HEK293 (cell line): ENCODE data around the gene DNAH3.
"Not testable (repeated sequence)": the region's sequence is repeated elsewhere in the genome, so short reads cannot be mapped to it uniquely, and the experiment has no call there.

Source experiments
- CTCF ChIA-PET: fragments of 350-600 bp; formaldehyde crosslinking; extraction: SDS; loops from one replicate; lab custom pipeline; 2021; ENCODE audit warnings: antibody characterized with exemption; lab: Yijun Ruan, JAX
- POLR2A ChIA-PET: fragments of 300-600 bp; formaldehyde crosslinking; extraction: SDS; loops from one replicate; lab custom pipeline; 2020; ENCODE audit warnings: antibody characterized with exemption, inconsistent platforms; lab: Yijun Ruan, JAX
- H3K27ac ChIP-seq: fragments of 200-500 bp; sonication (Bioruptor generic); 2 replicates; pipeline ENCODE4 v1.5.1; 2014; ENCODE audit warnings: low read depth, low read length, control low read depth, inconsistent platforms; ENCODE audit errors: extremely low read depth
- H3K36me3 ChIP-seq, 2 experiments: fragments of 200-500 bp in 1 of 2; sonication (Bioruptor generic) in 1 of 2; 1 replicate in 1 of 2; 2 replicates in 1 of 2; pipeline ENCODE4 v1.5.1; 2014 to 2017; ENCODE audit warnings: inconsistent platforms in 2 of 2, low read length in 2 of 2; ENCODE audit not compliant: control insufficient read depth in 2 of 2, insufficient read depth in 1 of 2
- H3K4me1 ChIP-seq: fragments of 200-500 bp; sonication (Bioruptor generic); 2 replicates; pipeline ENCODE4 v1.5.1; 2014; ENCODE audit warnings: mild to moderate bottlenecking, low read length, inconsistent platforms; ENCODE audit not compliant: control insufficient read depth, insufficient read depth
- H3K4me3 ChIP-seq: 2 replicates; pipeline ENCODE4 v1.5.1; 2011; ENCODE audit warnings: low read depth, mild to moderate bottlenecking, control low read depth, low read length, moderate library complexity
- H3K9me3 ChIP-seq: fragments of 200-500 bp; sonication (Bioruptor generic); 2 replicates; pipeline ENCODE4 v1.5.1; 2014; ENCODE audit warnings: low read depth, low read length, inconsistent platforms; ENCODE audit not compliant: control insufficient read depth, insufficient read depth
- AEBP2 ChIP-seq: fragments of 450-650 bp; formaldehyde crosslinking; IDR thresholded peaks from 2 replicates; pipeline ENCODE4 v1.5.1; 2016; ENCODE audit warnings: missing biosample characterization, missing genetic modification characterization, borderline replicate concordance
- EGR2 ChIP-seq: fragments of 450-650 bp; formaldehyde crosslinking; IDR thresholded peaks from 2 replicates; pipeline ENCODE4 v1.5.1; 2016; ENCODE audit warnings: low read depth, missing biosample characterization, missing genetic modification characterization
- KLF9 ChIP-seq: fragments of 450-650 bp; formaldehyde crosslinking; IDR thresholded peaks from 2 replicates; pipeline ENCODE4 v1.5.1; 2016; ENCODE audit warnings: missing biosample characterization, missing genetic modification characterization, low read depth
- ZBTB17 ChIP-seq: fragments of 450-650 bp; formaldehyde crosslinking; IDR thresholded peaks from 2 replicates; pipeline ENCODE4 v1.5.1; 2016; ENCODE audit warnings: missing biosample characterization, missing genetic modification characterization
- ZBTB44 ChIP-seq: fragments of 450-650 bp; IDR thresholded peaks from 2 replicates; pipeline ENCODE4 v1.5.1; 2018; ENCODE audit warnings: missing biosample characterization, mild to moderate bottlenecking, missing genetic modification characterization
- ZBTB7A ChIP-seq: fragments of 450-650 bp; formaldehyde crosslinking; IDR thresholded peaks from 2 replicates; pipeline ENCODE4 v1.5.1; 2016; ENCODE audit warnings: low read depth, missing biosample characterization, missing genetic modification characterization
- ZBTB8A ChIP-seq: fragments of 450-650 bp; formaldehyde crosslinking; IDR thresholded peaks from 2 replicates; pipeline ENCODE4 v1.5.1; 2016; ENCODE audit warnings: missing biosample characterization, missing genetic modification characterization
- ZFHX2 ChIP-seq: fragments of 450-650 bp; formaldehyde crosslinking; conservative IDR thresholded peaks from 2 replicates; pipeline ENCODE4 v1.5.1; 2016; ENCODE audit warnings: missing biosample characterization, missing genetic modification characterization
- ZNF174 ChIP-seq: fragments of 450-650 bp; formaldehyde crosslinking; IDR thresholded peaks from 2 replicates; pipeline ENCODE4 v1.5.0; 2017; ENCODE audit warnings: missing biosample characterization, mild to moderate bottlenecking, missing genetic modification characterization
- ZNF311 ChIP-seq: fragments of 450-650 bp; formaldehyde crosslinking; IDR thresholded peaks from 2 replicates; pipeline ENCODE4 v1.5.1; 2017; ENCODE audit warnings: missing biosample characterization, missing genetic modification characterization, borderline replicate concordance
- ZNF398 ChIP-seq: fragments of 450-650 bp; formaldehyde crosslinking; IDR thresholded peaks from 2 replicates; pipeline ENCODE4 v1.5.1; 2017; ENCODE audit warnings: missing biosample characterization, missing genetic modification characterization
- ZNF426 ChIP-seq: fragments of 450-650 bp; formaldehyde crosslinking; IDR thresholded peaks from 2 replicates; pipeline ENCODE4 v1.5.1; 2017; ENCODE audit warnings: missing biosample characterization, missing genetic modification characterization, mild to moderate bottlenecking, inconsistent platforms, moderate library complexity
- ZNF513 ChIP-seq: fragments of 450-650 bp; IDR thresholded peaks from 2 replicates; pipeline ENCODE4 v1.5.1; 2018; ENCODE audit warnings: missing biosample characterization, missing genetic modification characterization
- ZNF677 ChIP-seq: fragments of 450-650 bp; IDR thresholded peaks from 2 replicates; pipeline ENCODE4 v1.5.0; 2018; ENCODE audit warnings: missing biosample characterization, mild to moderate bottlenecking, missing genetic modification characterization, moderate library complexity
- ZNF692 ChIP-seq: fragments of 450-650 bp; formaldehyde crosslinking; IDR thresholded peaks from 2 replicates; pipeline ENCODE4 v1.5.1; 2016; ENCODE audit warnings: missing biosample characterization, missing genetic modification characterization
- ZSCAN16 ChIP-seq: fragments of 450-650 bp; formaldehyde crosslinking; IDR thresholded peaks from 2 replicates; pipeline ENCODE4 v1.5.1; 2016; ENCODE audit warnings: missing biosample characterization, missing genetic modification characterization

Gene DNAH3

GRCh38 chr16:21053590-21053989 is 97.1 kb downstream of the DNAH3 start:
- Histone ChIP-seq H3K36me3 (no peaks in the 10 kb centered on the region), H3K4me1 (no peaks in the 10 kb centered on the region), H3K9me3 (no peaks in the 10 kb centered on the region), H3K27ac (no peak overlapping the region), H3K4me3 (no peak overlapping the region)
- TF ChIP-seq ZNF426 (no peak), EGR2 (tag by site-specific recombination) (peak; percentile 76), ZNF398 (tag by site-specific recombination) (no peak), ZBTB44 (tag by site-specific recombination) (no peak), ZNF174 (tag by site-specific recombination) (no peak), ZNF513 (tag by site-specific recombination) (0 out of 2 replicates have a peak, but pooled peaks have one; percentile 35), ZBTB7A (tag by site-specific recombination) (no peak), ZNF311 (tag by site-specific recombination) (no peak), ZFHX2 (peak; percentile 54), AEBP2 (tag by site-specific recombination) (no peak), ZSCAN16 (tag by site-specific recombination) (no peak), ZNF677 (tag by site-specific recombination) (no peak)
- POLR2A ChIA-PET: no interaction called here
- CTCF ChIA-PET: no interaction called here

- H3K9me3 ChIP-seq, POLR2A ChIA-PET, H3K27ac ChIP-seq, H3K36me3 ChIP-seq, H3K4me1 ChIP-seq, H3K4me3 ChIP-seq: not testable (repeated sequence)
- CTCF ChIA-PET: interaction anchor here (0.6 kb wide), 1 partner anchor 276 kb away, joined by 7 read pairs; no protein-coding TSS in a partner anchor
- TF ChIP-seq KLF9 (tag by site-specific recombination) (0 out of 2 replicates have a peak, but pooled peaks have one; percentile 12), ZNF692 (0 out of 2 replicates have a peak, but pooled peaks have one; percentile 31), ZBTB17 (0 out of 2 replicates have a peak, but pooled peaks have one; percentile 37), ZBTB8A (tag by site-specific recombination) (peak; percentile 30; the same call in 1 of the 2 replicates)
Measured at GRCh38 chr16:21048091-21048912, 102.3 kb downstream of the DNAH3 start.
